Mesothelial cell of epicardium (in vitro differentiated cells): ENCODE data around the gene CYS1. TPM values are rescaled to one million over a fixed set of nuclear protein-coding genes. Genes with fewer than 3 reads are reported as not detected.

Experiments
- DNase-seq, 2 experiments: peaks; one replicate each; pipeline ENCODE4 v3.0.0; 2021; ENCODE audit warnings: low spot score in 2 of 2; ENCODE audit not compliant: unreplicated experiment in 2 of 2
- H3K27ac Mint-ChIP-seq: 2 replicates; pipeline ENCODE4 v1.8.0; 2021; ENCODE audit warnings: mixed read lengths
- H3K27me3 Mint-ChIP-seq: 2 replicates; pipeline ENCODE4 v1.8.0; 2021; ENCODE audit warnings: low read depth, mixed read lengths
- H3K36me3 Mint-ChIP-seq: 2 replicates; pipeline ENCODE4 v1.8.0; 2021; ENCODE audit warnings: mixed read lengths
- H3K4me1 Mint-ChIP-seq: 2 replicates; pipeline ENCODE4 v1.8.0; 2021; ENCODE audit warnings: mixed read lengths
- H3K4me3 Mint-ChIP-seq: 2 replicates; pipeline ENCODE4 v1.8.0; 2021; ENCODE audit warnings: mild to moderate bottlenecking, moderate library complexity, mixed read lengths
- H3K9me3 Mint-ChIP-seq: 2 replicates; pipeline ENCODE4 v1.8.0; 2021; ENCODE audit warnings: mixed read lengths
- CTCF ChIP-seq: fragments of 200-600 bp; sonication (generic); IDR thresholded peaks from one replicate; pipeline ENCODE4 v1.5.0; 2021; ENCODE audit warnings: antibody characterized with exemption; ENCODE audit not compliant: unreplicated experiment
- total RNA-seq: library from RNA; stranded (reverse); gene quantifications from 3 replicates; pipeline ENCODE4 v1.2.1, GENCODE V29; 2021

Gene CYS1
- total RNA-seq, 1 donor from 2014 or later = 1.3 TPM

- DNase-seq = peak; percentile 81 to 85
- no peak for TF ChIP-seq CTCF
- Mint-ChIP-seq H3K9me3 (no peaks in the 10 kb centered on the region), H3K36me3 (peaks cover 9% of the 10 kb centered on the region), H3K4me3 (peak within 1 kb of the TSS; percentile 76), H3K27me3 (peaks cover 5% of the 10 kb centered on the region), H3K27ac (peak within 1 kb of the TSS; percentile 91), H3K4me1 (peaks cover 18% of the 10 kb centered on the region)
These were observed 36.8 kb downstream of the CYS1 start, which contains the start of gene KLF11 for GRCh38 chr2:10043256-10043905. KLF11 (plus strand) TSS chr2:10043550; CDS start chr2:10043717, 167 bp downstream.

GRCh38 chr2:10042301-10043161, 37.7 kb downstream of the CYS1 start:
- DNase-seq = peak in 1 of 2 experiments; percentile 42
- Mint-ChIP-seq H3K4me1 (peaks cover 18% of the 10 kb centered on the region), H3K4me3 (peak overlapping the region; percentile 76), H3K9me3 (no peaks in the 10 kb centered on the region), H3K27me3 (peaks cover 5% of the 10 kb centered on the region), H3K36me3 (peaks cover 9% of the 10 kb centered on the region), H3K27ac (peak overlapping the region; percentile 91)
- TF ChIP-seq CTCF = no peak

- Mint-ChIP-seq H3K27me3 (peaks cover 5% of the 10 kb centered on the region), H3K36me3 (peaks cover 4% of the 10 kb centered on the region), H3K27ac (no peak overlapping the region), H3K9me3 (no peaks in the 10 kb centered on the region), H3K4me1 (peaks cover 16% of the 10 kb centered on the region), H3K4me3 (peak overlapping the region; percentile 76)
- no peak for TF ChIP-seq CTCF
- DNase-seq = peak in 1 of 2 experiments; percentile 39
These were observed 38.5 kb downstream of the CYS1 start for GRCh38 chr2:10041711-10042110.

GRCh38 chr2:10039658-10040410, 40.4 kb downstream of the CYS1 start:
- peaks cover 4% of the 10 kb centered on the region for H3K36me3 Mint-ChIP-seq
- H3K27me3 Mint-ChIP-seq = peaks cover 5% of the 10 kb centered on the region
- H3K9me3 Mint-ChIP-seq = no peaks in the 10 kb centered on the region
- no peak overlapping the region for H3K27ac Mint-ChIP-seq
- DNase-seq = peak in 1 of 2 experiments; percentile 34
- H3K4me1 Mint-ChIP-seq = peaks cover 14% of the 10 kb centered on the region
- H3K4me3 Mint-ChIP-seq = no peak overlapping the region
- TF ChIP-seq CTCF = no peak

GRCh38 chr2:10038716-10039115, 41.5 kb downstream of the CYS1 start:
- DNase-seq = no peak
- Mint-ChIP-seq H3K27me3 (peaks cover 5% of the 10 kb centered on the region), H3K27ac (no peak overlapping the region), H3K36me3 (peaks cover 4% of the 10 kb centered on the region), H3K4me1 (peaks cover 11% of the 10 kb centered on the region), H3K9me3 (no peaks in the 10 kb centered on the region), H3K4me3 (no peak overlapping the region)
- no peak for TF ChIP-seq CTCF
